ENCODE results near the gene ZMIZ1. TPM values are rescaled to one million over a fixed set of nuclear protein-coding genes. Genes with fewer than 3 reads are reported as not detected.

ZMIZ1 gene, protein sequence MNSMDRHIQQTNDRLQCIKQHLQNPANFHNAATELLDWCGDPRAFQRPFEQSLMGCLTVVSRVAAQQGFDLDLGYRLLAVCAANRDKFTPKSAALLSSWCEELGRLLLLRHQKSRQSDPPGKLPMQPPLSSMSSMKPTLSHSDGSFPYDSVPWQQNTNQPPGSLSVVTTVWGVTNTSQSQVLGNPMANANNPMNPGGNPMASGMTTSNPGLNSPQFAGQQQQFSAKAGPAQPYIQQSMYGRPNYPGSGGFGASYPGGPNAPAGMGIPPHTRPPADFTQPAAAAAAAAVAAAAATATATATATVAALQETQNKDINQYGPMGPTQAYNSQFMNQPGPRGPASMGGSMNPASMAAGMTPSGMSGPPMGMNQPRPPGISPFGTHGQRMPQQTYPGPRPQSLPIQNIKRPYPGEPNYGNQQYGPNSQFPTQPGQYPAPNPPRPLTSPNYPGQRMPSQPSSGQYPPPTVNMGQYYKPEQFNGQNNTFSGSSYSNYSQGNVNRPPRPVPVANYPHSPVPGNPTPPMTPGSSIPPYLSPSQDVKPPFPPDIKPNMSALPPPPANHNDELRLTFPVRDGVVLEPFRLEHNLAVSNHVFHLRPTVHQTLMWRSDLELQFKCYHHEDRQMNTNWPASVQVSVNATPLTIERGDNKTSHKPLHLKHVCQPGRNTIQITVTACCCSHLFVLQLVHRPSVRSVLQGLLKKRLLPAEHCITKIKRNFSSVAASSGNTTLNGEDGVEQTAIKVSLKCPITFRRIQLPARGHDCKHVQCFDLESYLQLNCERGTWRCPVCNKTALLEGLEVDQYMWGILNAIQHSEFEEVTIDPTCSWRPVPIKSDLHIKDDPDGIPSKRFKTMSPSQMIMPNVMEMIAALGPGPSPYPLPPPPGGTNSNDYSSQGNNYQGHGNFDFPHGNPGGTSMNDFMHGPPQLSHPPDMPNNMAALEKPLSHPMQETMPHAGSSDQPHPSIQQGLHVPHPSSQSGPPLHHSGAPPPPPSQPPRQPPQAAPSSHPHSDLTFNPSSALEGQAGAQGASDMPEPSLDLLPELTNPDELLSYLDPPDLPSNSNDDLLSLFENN
- total RNA-seq: 10 to 100 TPM; 30.0 to 34.0 TPM
- 12.4 to 35.4 reads per million in 2 donors for total RNA-seq

DNA sequence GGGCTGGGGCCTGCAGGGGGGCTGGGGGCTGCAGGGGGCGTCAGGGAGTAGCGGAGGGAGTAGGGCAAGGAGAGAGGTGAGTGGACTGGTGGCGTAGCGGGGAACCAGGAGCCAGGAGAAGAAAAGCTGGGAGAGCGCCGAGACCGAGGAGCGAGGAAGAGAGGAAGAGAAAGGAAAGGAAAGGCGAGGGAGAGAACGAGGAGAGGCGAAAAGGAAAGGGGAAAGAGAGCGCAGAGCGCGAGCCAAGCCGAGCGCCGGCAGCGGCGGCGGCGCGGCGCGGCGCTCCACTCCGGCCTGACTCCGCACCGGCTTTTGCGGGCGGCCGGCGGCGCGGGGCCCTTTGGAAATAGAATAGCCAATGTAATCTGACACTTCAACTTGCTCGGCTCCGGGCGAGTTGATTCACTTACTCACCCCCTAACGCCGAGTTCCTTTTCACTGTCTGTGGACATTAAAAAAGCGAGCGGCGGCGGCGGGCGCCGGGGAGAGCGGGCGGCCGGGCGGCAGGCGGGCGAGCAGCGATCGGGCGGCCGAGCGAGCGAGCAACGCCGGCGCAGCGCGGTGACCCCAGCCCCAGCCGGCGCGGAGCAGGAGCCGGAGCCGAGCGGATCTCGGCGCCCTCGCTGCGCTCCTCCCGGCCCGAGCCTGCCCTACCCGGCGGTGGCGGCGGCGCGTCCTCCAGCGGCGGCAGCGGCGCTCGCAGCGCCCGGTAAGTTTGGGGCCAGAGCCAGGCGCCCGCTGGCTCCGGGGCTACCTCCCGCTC, at the start of gene ZMIZ1:
ZMIZ1 (plus strand) TSS at position 405 of the 763 bp plus-strand sequence. CDS start 132,667 bp downstream, outside the sequence.
- peak within 1 kb of the TSS; percentile 91 for H3K27ac Mint-ChIP-seq
- peak within 1 kb of the TSS; percentile 98 for H3K4me3 Mint-ChIP-seq
- no peaks in the 10 kb centered on the region for H3K27me3 Mint-ChIP-seq
- peaks cover 2% of the 10 kb centered on the region for H3K36me3 Mint-ChIP-seq (ENCODE audit: low read depth)
- DNase-seq (peak; percentile 70 to 78 (median 71)), ATAC-seq (peak; percentile 69)
- peaks cover 54% of the 10 kb centered on the region for H3K4me1 Mint-ChIP-seq
- no peaks in the 10 kb centered on the region for H3K9me3 ChIP-seq (ENCODE audit: control insufficient read depth, low read length, poor library complexity, severe bottlenecking)

DNA sequence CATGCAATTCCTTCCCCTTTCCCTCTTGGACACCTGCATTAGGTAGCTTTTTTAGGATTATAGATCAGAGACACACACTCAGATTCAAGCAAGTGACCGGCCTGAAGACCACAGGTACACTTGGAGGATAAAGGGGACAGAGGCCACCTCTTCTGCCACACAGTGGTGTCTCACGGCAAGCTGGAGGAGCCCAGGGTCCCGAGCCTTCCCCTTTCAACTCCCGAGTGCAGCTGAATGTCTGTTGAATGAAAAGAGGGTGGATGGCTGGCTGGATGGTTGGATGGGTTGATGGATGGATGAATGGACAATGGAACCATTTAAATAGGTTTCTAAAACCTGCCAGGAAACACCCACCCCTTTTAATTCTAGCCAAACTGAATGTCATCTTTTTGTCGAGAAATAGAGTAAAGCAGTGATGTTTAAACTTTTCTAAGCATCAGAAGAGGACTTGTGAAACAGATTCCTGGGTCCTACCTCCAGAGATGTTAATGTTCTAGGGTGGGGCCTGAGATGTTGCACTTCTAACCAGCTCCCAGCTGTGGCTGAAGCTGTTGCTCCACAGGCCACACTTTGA, 49.2 kb upstream of the ZMIZ1 start:
- H3K36me3 Mint-ChIP-seq (ENCODE audit: low read depth): no peaks in the 10 kb centered on the region
- no peak overlapping the region for H3K27ac Mint-ChIP-seq
- H3K27me3 Mint-ChIP-seq: no peaks in the 10 kb centered on the region
- ATAC-seq: no peak
- DNase-seq: no peak
- peaks cover 9% of the 10 kb centered on the region for H3K4me1 Mint-ChIP-seq
- peaks cover 5% of the 10 kb centered on the region for H3K9me3 ChIP-seq (ENCODE audit: control insufficient read depth, low read length, poor library complexity, severe bottlenecking)
- H3K4me3 Mint-ChIP-seq: no peak overlapping the region

DNA sequence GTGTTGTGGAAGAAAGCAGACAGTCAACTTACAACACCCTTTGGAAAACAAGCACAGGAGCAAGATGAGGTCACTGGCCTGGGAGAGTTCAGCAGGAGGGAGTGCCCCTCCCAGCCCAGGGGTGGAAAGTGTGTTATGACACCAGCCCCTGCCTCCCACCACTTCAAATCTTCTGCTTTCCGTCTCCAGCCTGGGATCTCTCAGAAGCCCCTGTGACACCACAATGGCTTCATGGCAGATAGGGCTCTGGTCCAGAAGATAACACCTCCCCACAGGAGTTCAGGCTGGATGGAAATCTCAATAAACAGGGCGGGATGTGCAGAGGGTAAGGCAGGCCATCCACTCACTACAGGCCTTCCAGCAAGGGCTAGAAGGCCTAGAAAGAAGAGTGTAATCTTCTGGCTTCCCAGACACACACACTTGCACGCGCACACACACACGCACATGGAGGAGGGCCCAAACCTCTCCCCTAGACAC, 48.7 kb upstream of the ZMIZ1 start:
- no peak overlapping the region for H3K27ac Mint-ChIP-seq
- H3K4me1 Mint-ChIP-seq: peaks cover 10% of the 10 kb centered on the region
- H3K4me3 Mint-ChIP-seq: no peak overlapping the region
- H3K9me3 ChIP-seq (ENCODE audit: control insufficient read depth, low read length, poor library complexity, severe bottlenecking): peaks cover 5% of the 10 kb centered on the region
- H3K36me3 Mint-ChIP-seq (ENCODE audit: low read depth): no peaks in the 10 kb centered on the region
- H3K27me3 Mint-ChIP-seq: no peaks in the 10 kb centered on the region
- DNase-seq (no peak), ATAC-seq (no peak)

DNA sequence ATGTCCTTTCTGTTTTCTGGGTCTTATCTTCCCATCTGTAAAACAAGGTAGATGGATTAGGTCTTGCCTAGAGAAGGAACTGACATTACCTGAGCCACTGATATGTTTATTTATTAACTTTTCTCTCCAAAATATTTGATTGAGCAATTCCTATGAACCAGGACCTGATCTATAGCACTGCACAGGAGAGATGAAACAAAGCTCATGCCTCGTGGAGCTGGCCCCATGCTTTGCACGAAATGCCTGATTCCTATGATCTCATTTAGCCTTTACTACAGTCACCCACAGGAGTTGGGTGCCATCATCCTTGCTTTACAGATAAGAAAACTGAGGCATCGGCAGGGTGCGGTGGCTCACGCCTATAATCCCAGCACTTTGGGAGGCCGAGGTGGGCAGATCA, 48.2 kb upstream of the ZMIZ1 start:
- H3K9me3 ChIP-seq (ENCODE audit: control insufficient read depth, low read length, poor library complexity, severe bottlenecking): peaks cover 5% of the 10 kb centered on the region
- Mint-ChIP-seq H3K4me3 (no peak overlapping the region), H3K27me3 (peaks cover 2% of the 10 kb centered on the region), H3K4me1 (peaks cover 13% of the 10 kb centered on the region), H3K27ac (no peak overlapping the region), H3K36me3 (ENCODE audit: low read depth) (no peaks in the 10 kb centered on the region)
- ATAC-seq (no peak), DNase-seq (no peak)

DNA sequence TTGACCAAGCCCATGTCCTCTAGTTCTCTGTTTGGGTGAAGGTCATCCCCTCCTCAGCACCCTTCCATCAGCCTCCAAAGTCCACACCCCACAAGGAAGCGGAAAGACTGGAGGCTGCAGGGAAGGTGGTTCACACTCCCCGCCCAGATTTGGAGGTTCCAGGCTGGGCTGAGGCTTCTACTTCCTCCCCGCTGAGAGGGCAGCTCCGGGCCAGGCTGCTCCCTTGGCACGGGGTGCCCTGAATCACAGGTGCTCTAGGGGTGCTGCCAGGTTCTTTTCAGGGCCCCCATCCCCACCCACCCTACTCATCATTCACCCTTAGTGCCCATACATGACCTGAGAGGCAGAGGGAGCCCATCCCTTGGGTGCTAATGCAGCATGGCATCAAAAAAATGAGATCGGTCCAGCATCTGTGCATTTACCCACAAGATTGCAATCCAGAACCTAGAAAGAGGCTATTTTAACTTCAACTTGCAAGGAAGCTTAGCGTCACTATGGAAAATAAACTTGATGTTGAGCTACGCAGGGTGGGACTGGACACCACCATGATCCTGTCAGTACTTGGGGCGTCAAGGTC, 47.3 kb upstream of the ZMIZ1 start:
- H3K9me3 ChIP-seq (ENCODE audit: control insufficient read depth, low read length, poor library complexity, severe bottlenecking): peaks cover 5% of the 10 kb centered on the region
- Mint-ChIP-seq H3K27ac (no peak overlapping the region), H3K4me1 (peaks cover 19% of the 10 kb centered on the region), H3K4me3 (no peak overlapping the region), H3K27me3 (peaks cover 6% of the 10 kb centered on the region), H3K36me3 (ENCODE audit: low read depth) (peaks cover 5% of the 10 kb centered on the region)
- ATAC-seq (no peak), DNase-seq (no peak)

DNA sequence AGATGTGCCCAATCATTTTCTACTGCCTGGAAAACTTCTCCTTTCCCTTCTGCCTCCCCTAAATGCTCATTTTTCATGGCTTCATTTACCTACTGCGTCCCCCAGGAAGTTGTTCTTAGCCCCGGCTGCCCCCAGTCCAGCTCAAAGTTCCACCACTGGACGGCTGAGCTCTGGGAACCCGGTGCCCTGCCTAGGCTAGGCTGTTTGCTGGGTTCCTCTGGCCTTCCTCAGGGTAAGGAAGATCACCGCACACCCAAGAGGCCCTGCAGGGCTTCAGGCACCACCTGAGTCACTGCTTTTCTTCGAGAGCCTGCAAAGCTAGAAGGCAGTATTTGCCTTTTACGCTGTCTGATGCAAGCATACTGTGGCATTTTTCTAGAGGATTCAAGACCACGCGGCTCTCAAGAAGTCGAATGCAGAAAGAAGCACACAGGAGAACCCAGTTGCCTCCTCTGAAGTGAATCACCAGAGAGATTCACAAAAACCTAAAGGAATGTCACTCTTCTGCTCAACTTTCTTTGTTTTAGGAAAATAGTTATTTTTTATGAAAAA, 46.7 kb upstream of the ZMIZ1 start:
- Mint-ChIP-seq H3K4me3 (no peak overlapping the region), H3K27me3 (peaks cover 6% of the 10 kb centered on the region), H3K4me1 (peaks cover 20% of the 10 kb centered on the region), H3K36me3 (ENCODE audit: low read depth) (peaks cover 5% of the 10 kb centered on the region), H3K27ac (no peak overlapping the region)
- no peak for ATAC-seq
- no peak for DNase-seq
- H3K9me3 ChIP-seq (ENCODE audit: control insufficient read depth, low read length, poor library complexity, severe bottlenecking): peaks cover 5% of the 10 kb centered on the region

DNA sequence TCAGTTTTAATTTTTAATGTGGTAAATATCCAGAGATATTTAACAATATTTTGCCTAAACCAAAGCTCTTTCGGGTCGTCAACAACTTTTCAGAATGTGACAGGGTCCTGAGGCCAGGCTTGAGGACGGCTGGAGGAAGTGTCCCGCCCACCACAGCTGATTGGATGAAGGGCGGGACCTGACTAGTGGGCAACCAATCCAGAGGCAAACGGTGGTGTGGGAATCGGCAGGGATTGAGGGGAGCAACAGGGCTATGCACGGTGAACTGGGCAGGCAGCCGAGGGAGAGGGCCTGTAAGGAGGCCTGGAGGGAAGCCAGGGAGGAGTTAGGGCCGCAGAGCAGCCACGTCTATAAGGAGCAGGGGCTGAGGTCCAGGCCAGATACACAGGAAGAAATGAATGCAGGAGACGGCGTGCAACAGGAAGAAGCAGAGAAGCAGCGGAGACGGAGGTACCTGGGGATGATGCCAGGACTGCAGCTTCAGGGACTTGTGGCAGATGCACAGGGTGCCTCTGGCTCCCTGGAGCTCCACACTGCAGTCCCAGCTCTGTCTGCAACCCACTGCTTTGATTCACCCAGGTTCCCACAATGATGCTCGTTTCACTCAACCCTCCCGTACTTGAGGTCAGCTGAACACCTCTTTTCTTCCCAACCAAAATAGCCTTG, 46.1 kb upstream of the ZMIZ1 start:
- H3K27ac Mint-ChIP-seq: no peak overlapping the region

DNA sequence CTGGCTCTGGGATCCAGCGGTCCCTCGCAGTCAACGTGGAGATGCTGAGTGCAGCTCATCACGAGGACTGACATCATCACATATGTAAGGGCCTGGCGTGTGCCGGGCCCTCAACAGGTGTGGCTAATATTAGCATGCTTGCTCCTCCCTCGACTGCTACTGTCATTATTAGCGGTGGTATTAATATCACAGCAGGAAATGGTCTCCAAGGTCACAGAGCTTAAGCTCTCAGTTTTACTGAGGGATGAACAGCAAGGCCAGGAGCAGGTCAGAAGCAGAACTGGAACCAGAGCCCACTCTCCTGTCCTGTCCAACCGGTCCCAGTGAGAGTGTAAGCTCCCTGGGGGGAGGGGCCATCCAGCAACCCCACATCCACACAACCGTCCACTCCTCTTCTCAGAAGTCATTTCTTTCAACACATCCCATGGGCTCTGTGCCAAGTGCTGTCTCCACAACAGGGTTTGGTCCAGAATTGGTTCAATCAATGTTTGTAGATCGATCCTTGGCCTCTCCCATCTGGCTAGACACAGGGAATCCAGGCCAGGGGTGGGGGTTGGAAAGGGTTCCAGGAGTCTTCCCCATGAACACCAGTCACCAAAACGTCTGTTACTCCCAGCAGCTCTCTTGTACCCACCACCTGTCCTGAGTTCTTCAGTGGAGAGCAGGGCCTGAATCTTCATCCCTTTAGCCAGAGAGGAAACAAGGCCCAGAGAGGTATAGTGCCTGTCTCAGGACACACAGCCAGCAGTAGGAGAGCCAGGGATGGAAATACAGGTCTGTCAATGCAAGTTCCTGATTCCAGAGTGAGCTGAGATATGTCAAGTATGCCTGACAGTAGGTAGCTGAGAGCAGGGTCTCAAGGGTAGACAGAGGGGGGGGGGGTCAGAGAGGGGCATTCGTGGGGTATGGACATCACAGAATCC, 45.3 kb upstream of the ZMIZ1 start:
- no peaks in the 10 kb centered on the region for H3K9me3 ChIP-seq (ENCODE audit: control insufficient read depth, low read length, poor library complexity, severe bottlenecking)
- Mint-ChIP-seq H3K27ac (no peak overlapping the region), H3K4me3 (peak overlapping the region; percentile 80), H3K4me1 (peaks cover 29% of the 10 kb centered on the region), H3K27me3 (peaks cover 6% of the 10 kb centered on the region), H3K36me3 (ENCODE audit: low read depth) (peaks cover 5% of the 10 kb centered on the region)
- ATAC-seq (no peak), DNase-seq (no peak)

More for the DNA sequence above, 46.1 kb upstream of the ZMIZ1 start:
- Mint-ChIP-seq H3K4me1 (peaks cover 23% of the 10 kb centered on the region), H3K36me3 (ENCODE audit: low read depth) (peaks cover 5% of the 10 kb centered on the region), H3K27me3 (peaks cover 6% of the 10 kb centered on the region), H3K4me3 (peak overlapping the region; percentile 80)
- ATAC-seq (peak; percentile 46), DNase-seq (no peak)
- H3K9me3 ChIP-seq (ENCODE audit: control insufficient read depth, low read length, poor library complexity, severe bottlenecking): peaks cover 5% of the 10 kb centered on the region

DNA sequence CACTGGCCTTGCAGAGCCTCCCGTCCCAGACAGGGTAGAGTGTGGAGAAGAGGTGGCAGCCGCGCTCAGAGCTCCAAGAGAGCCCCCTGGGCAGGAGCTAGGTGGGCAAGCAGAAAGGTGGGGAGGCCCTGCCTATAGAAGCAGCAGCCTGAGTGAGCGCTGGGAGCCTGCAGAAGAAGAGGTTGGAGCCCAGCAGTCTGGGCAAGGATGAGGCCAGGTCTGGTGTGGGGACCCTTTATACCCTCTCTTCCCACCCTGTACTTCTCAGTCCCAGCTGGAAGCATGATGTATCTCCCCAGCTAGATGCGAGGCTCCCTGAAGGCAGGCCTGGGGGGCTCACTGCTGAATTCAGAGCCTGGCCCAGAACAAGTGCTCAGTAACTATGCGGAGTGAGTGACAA, 44.5 kb upstream of the ZMIZ1 start:
- DNase-seq: no peak
- H3K36me3 Mint-ChIP-seq (ENCODE audit: low read depth): peaks cover 5% of the 10 kb centered on the region
- peaks cover 33% of the 10 kb centered on the region for H3K4me1 Mint-ChIP-seq
- H3K27ac Mint-ChIP-seq: peak overlapping the region; percentile 53
- no peaks in the 10 kb centered on the region for H3K9me3 ChIP-seq (ENCODE audit: control insufficient read depth, low read length, poor library complexity, severe bottlenecking)
- no peak overlapping the region for H3K4me3 Mint-ChIP-seq
- H3K27me3 Mint-ChIP-seq: peaks cover 6% of the 10 kb centered on the region
- ATAC-seq: no peak

DNA sequence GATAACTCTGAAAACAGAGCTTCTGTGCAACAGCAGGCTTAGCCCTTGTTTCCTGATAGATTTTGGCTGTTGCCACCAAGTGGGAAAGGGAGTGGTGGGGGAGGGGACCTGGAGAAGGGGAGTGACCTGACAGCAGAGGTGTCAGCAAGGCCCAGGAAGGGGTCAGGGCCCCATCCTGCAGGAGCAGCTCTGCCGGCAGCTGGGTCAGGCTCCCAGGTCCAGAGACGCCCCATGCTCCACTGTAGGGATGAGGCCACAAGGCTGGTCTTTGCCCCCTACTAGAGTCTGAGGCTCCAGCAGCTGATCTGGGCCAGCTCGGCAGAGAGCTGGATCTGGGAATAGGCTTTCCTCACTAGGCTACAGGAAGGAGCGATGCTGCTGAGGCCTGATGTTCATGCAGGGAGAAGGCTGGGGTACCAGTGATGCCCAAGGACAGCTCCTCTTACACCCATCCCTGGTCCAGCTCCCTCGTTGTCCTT, 44.0 kb upstream of the ZMIZ1 start:
- H3K9me3 ChIP-seq (ENCODE audit: control insufficient read depth, low read length, poor library complexity, severe bottlenecking): no peaks in the 10 kb centered on the region
- Mint-ChIP-seq H3K27ac (peak overlapping the region; percentile 53), H3K36me3 (ENCODE audit: low read depth) (peaks cover 5% of the 10 kb centered on the region), H3K4me3 (no peak overlapping the region), H3K27me3 (peaks cover 6% of the 10 kb centered on the region), H3K4me1 (peaks cover 36% of the 10 kb centered on the region)
- ATAC-seq (no peak), DNase-seq (no peak)

Measured in T-helper 17 cell (primary cell).